ENCODE data around the gene ANKUB1.

The ANKUB1 gene

GRCh38 chr3:149812165-149812605, 19.8 kb upstream of the ANKUB1 start:
- Histone ChIP-seq H3K4me1 (peaks cover 6% of the 10 kb centered on the region), H3K9me3 (no peaks in the 10 kb centered on the region), H3K36me3 (no peaks in the 10 kb centered on the region), H3K27me3 (no peaks in the 10 kb centered on the region), H3K4me3 (ENCODE audit: low read depth, low read length) (peak overlapping the region; percentile 97)
- DNase-seq, result no peak
- no peak for TF ChIP-seq CTCF (IDR thresholded peaks at IDR 0.05; ENCODE audit: low read depth, low read length)

DNA sequence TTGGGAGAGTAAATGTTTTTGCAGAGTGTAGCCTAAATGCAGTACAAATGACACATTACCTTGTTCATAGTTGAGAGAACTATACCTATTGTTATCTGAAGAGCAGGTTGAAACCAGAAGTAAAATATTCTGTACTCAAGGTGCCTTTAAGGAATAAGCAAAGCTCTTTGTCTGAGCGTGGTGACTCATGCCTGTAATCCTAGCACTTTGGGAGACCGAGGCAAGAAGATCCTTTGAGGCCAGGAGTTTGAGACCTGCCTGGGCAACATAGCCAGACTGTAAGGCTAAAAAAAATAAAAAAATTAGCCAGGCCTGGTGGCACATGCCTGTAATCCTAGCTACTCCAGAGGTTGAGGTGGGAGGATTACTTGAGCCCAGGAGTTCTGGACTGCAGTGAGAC, 18.5 kb upstream of the ANKUB1 start:
- no peaks in the 10 kb centered on the region for H3K27me3 ChIP-seq
- no peak overlapping the region for H3K4me3 ChIP-seq (ENCODE audit: low read depth, low read length)
- H3K36me3 ChIP-seq, result no peaks in the 10 kb centered on the region
- H3K9me3 ChIP-seq, result no peaks in the 10 kb centered on the region
- H3K4me1 ChIP-seq, result peaks cover 6% of the 10 kb centered on the region
- DNase-seq, result no peak
- no peak for TF ChIP-seq CTCF (IDR thresholded peaks at IDR 0.05; ENCODE audit: low read depth, low read length)

- Histone ChIP-seq H3K9me3 (no peaks in the 10 kb centered on the region), H3K4me1 (peaks cover 6% of the 10 kb centered on the region), H3K36me3 (no peaks in the 10 kb centered on the region), H3K27me3 (no peaks in the 10 kb centered on the region), H3K4me3 (ENCODE audit: low read depth, low read length) (no peak overlapping the region)
- TF ChIP-seq CTCF (IDR thresholded peaks at IDR 0.05; ENCODE audit: low read depth, low read length), result no peak
- DNase-seq, result no peak
Observed at GRCh38 chr3:149809699-149810098, 17.3 kb upstream of the ANKUB1 start.

GRCh38 chr3:149808209-149808829, 16.0 kb upstream of the ANKUB1 start:
- no peak overlapping the region for H3K4me3 ChIP-seq (ENCODE audit: low read depth, low read length)
- peaks cover 6% of the 10 kb centered on the region for H3K4me1 ChIP-seq
- peak; percentile 93 for TF ChIP-seq CTCF (IDR thresholded peaks at IDR 0.05; ENCODE audit: low read depth, low read length)
- H3K27me3 ChIP-seq, result no peaks in the 10 kb centered on the region
- H3K9me3 ChIP-seq, result no peaks in the 10 kb centered on the region
- H3K36me3 ChIP-seq, result no peaks in the 10 kb centered on the region
- peak; percentile 75 for DNase-seq

- Histone ChIP-seq H3K4me1 (peaks cover 3% of the 10 kb centered on the region; the same call in 1 of the 2 replicates), H3K27me3 (no peaks in the 10 kb centered on the region), H3K4me3 (ENCODE audit: low read depth, low read length) (no peak overlapping the region), H3K36me3 (no peaks in the 10 kb centered on the region), H3K9me3 (no peaks in the 10 kb centered on the region)
- TF ChIP-seq CTCF (IDR thresholded peaks at IDR 0.05; ENCODE audit: low read depth, low read length), result no peak
- no peak for DNase-seq
Observed at GRCh38 chr3:149806171-149806778, 13.9 kb upstream of the ANKUB1 start.

DNA sequence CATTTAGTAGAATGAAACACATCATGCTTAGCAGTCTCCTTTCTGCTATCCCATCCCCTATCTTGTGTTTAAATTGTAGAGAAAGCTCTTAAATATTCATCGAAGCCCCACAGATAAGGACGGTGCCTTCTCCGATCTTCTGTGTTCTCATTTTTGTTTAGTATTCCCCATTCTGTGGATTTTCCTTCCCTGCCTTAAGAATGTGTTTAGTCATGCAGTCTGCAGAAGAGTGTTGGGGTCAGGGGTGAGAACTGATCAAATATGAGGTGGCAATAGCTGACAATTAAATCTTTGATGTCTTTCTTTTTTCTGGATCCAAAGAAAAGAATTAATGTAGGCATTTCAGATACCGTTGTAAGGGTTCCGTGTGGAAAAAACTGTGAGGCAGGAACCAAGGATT, 9.3 kb upstream of the ANKUB1 start:
- Histone ChIP-seq H3K36me3 (no peaks in the 10 kb centered on the region), H3K4me1 (no peaks in the 10 kb centered on the region), H3K9me3 (no peaks in the 10 kb centered on the region), H3K27me3 (no peaks in the 10 kb centered on the region), H3K4me3 (ENCODE audit: low read depth, low read length) (no peak overlapping the region)
- TF ChIP-seq CTCF (IDR thresholded peaks at IDR 0.05; ENCODE audit: low read depth, low read length), result no peak
- no peak for DNase-seq
